SH-SY5Y (cell line): Measurements from ENCODE around the gene CRTAP.

Source experiments
- GATA2 ChIP-seq: IDR thresholded peaks from 2 replicates; pipeline ENCODE4 v1.6.1; 2011; ENCODE audit warnings: mild to moderate bottlenecking, low read depth, low read length
- GATA3 ChIP-seq: IDR thresholded peaks from 2 replicates; pipeline ENCODE4 v1.6.1; 2011; ENCODE audit warnings: low read depth, mild to moderate bottlenecking, low read length, moderate library complexity

GRCh38 chr3:33179132-33179531 lies 65.3 kb downstream of the CRTAP start:
- TF ChIP-seq GATA3: no peak
- TF ChIP-seq GATA2: no peak
